Astrocyte (in vitro differentiated cells and primary cell): Measurements from ENCODE around the gene TMTC4.

ENCODE experiments used
- CTCF ChIP-seq: IDR thresholded peaks from 2 replicates; pipeline ENCODE4 v1.5.1; 2011; ENCODE audit warnings: low read depth, mild to moderate bottlenecking, inconsistent platforms, low read length, moderate library complexity; ENCODE audit not compliant: insufficient read depth
- EZH2 ChIP-seq: IDR thresholded peaks from 2 replicates; pipeline ENCODE4 v1.6.1; 2012; ENCODE audit warnings: mild to moderate bottlenecking, low read length, inconsistent platforms; ENCODE audit not compliant: insufficient read depth

- TF ChIP-seq CTCF, result no peak
- no peak for TF ChIP-seq EZH2
These were observed 47.5 kb downstream of the TMTC4 start for GRCh38 chr13:100627120-100627519.
